HG03175 (cell line): ENCODE measurements around the gene SEMA3E.
A peak's percentile ranks its signal among the peaks of the same experiment; 100 is the strongest.
"Not testable (repeated sequence)": the region's sequence is repeated elsewhere in the genome, so short reads cannot be mapped to it uniquely, and the experiment has no call there.

Experiments used
- ATAC-seq: cut with Tn5 transposase; IDR thresholded peaks from one replicate; pipeline ENCODE4 v1.9.1; 2021; ENCODE audit warnings: mild to moderate bottlenecking, moderate library complexity; ENCODE audit not compliant: unreplicated experiment

Gene SEMA3E

GRCh38 chr7:83562960-83563359 lies 86.0 kb downstream of the SEMA3E start:
- ATAC-seq: no peak

- ATAC-seq: no peak
Observed at GRCh38 chr7:83562289-83562688, 86.7 kb downstream of the SEMA3E start.

DNA sequence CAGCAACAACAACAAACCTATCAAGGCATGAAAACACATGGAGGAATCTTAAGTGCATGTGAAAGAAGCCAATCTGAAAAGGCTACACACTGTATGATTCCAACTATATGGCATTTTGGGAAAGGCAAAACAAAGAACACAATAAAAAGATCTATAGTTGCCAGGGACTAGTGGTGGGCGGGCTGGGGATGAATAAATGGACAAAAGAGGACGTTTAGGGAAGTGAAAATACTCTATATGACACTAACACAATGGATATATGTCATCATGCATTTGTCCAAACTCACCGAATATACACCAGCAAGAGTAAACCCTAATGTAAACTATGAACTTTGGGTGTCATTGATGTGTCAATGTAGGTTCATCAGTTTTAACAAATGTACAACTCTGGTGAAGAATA lies 89.1 kb downstream of the SEMA3E start:
- no peak for ATAC-seq

- ATAC-seq: not testable (repeated sequence)
Observed at GRCh38 chr7:83552556-83552955, 96.4 kb downstream of the SEMA3E start.

- ATAC-seq: no peak
Observed at GRCh38 chr7:83550100-83550499, 98.8 kb downstream of the SEMA3E start.

DNA sequence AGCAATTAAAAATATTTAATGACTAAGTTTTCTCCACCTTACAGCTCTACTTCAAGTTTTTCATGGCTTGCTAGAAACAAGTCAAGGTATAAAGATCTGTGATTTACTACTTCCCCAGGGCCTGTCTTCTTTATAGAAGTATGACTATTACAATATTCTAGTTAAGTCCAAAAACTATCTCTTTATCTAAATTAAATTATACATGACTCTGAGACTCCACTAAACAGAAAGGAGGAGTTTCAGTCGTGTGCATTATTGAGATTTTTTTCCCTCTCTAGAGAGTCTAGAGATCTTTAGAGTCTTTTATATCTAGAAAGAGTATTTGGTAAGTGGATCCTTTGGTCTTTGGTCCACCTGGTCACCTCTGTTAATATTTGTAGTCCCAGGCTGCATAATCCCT lies 100.7 kb downstream of the SEMA3E start:
- no peak for ATAC-seq

DNA sequence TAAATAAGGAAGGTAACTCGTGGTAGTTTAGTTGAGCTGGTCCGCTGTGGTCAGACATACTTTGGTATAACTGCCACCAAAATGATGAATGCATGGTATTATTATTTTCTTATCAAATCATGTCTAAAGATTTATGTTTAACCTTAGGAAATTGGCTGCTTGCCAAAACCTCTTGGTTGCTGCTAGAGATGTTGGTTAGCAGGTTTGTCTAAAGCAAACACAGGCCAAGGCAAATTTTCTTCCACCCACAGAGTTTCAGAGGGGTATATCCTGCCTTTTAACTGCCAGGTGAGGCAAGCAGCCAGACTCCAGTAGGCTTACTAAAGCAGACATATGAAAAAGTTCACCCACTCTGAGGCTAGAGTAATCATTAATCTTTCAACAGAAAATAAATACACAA lies 101.4 kb downstream of the SEMA3E start:
- ATAC-seq: peak; percentile 77

GRCh38 chr7:83546586-83546985 lies 102.4 kb downstream of the SEMA3E start:
- ATAC-seq: no peak

- no peak for ATAC-seq
Observed at GRCh38 chr7:83541187-83541960, 107.6 kb downstream of the SEMA3E start.

GRCh38 chr7:83534488-83534887 lies 114.5 kb downstream of the SEMA3E start:
- no peak for ATAC-seq

DNA sequence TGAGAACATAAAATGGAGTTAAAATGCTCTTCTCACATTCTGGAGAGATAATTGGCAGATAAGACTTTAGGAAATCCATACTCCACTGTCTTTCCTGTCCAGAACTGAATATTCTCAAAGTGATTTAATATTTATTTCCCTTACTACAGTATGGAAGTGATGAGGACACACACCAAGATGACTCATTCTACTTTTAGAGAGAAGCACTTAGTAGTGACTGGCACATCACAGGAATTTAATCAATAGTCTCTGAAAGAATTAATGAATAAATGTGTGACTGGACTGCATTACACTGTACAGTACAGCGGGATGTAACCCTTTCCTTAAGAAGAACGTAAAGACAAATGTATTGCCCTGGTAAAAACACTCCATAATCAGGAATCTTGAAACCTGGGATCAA lies 116.7 kb downstream of the SEMA3E start:
- no peak for ATAC-seq

DNA sequence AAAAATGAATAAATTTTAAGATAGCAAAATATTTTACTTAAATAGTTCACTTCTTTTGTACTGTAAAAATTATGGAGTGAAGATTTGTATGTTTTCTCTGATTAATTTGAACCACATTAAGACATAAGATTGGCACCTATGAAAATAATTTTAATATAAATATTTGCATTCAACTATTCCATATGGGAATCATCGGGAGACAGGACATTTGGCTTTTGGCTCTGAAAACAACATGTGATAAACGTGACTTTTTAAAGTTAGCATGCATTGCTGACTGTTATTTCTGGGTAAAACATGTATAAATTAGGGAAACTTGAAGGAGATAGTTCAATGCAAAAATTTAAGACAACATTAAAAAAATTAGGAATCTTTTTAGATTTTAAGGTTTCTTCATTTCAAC lies 117.2 kb downstream of the SEMA3E start:
- no peak for ATAC-seq

- no peak for ATAC-seq
Observed at GRCh38 chr7:83528925-83529423, 120.0 kb downstream of the SEMA3E start.

- ATAC-seq: no peak
Observed at GRCh38 chr7:83524277-83525075, 124.5 kb downstream of the SEMA3E start.

- no peak for ATAC-seq
Observed at GRCh38 chr7:83520726-83521125, 128.2 kb downstream of the SEMA3E start.

- ATAC-seq: no peak
Observed at GRCh38 chr7:83519240-83519639, 129.7 kb downstream of the SEMA3E start.

DNA sequence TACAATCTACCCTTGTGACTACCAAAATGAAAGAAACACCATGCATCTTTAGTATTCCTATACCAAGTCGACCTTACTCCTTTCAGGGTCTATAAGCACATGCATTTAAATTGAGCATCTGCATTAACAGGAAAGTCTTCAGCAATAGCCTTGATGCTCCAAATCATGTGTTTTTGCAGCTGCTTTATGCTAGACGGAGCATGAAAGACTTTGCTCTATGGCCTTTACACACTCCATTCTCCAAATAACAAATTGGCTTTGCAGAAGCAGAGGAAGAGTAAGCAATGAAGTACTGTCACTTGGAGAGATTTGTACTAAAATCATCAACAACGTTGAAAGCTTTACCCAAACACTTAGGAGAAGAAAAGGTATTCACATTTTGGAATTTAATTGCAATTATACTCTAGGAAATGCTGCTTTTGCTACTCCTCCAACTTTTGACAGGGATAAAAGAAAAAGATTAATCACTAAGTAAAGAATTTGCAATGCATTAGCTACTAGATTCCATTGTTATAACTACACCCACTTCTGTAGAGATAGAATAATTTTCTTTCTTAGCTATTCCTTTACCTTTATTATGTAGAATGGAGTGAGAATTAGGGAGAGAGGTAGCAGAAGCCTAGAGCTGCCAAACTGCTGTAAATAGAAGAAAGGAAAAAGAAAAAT lies 131.8 kb downstream of the SEMA3E start:
- no peak for ATAC-seq

- ATAC-seq: no peak
Observed at GRCh38 chr7:83514977-83515376, 134.0 kb downstream of the SEMA3E start.

- no peak for ATAC-seq
Observed at GRCh38 chr7:83509255-83510021, 139.5 kb downstream of the SEMA3E start.

- ATAC-seq: no peak
Observed at GRCh38 chr7:83504330-83504729, 144.6 kb downstream of the SEMA3E start.

GRCh38 chr7:83502636-83503035 lies 146.3 kb downstream of the SEMA3E start:
- no peak for ATAC-seq
